Pericardium fibroblast (primary cell): ENCODE measurements around the gene GALP. TPM values are rescaled to one million over a fixed set of nuclear protein-coding genes. Genes with fewer than 3 reads are reported as not detected.

Experiments
- total RNA-seq: library from RNA; depleted of rRNA; stranded (reverse); fragments of >200 nt; gene quantifications from 2 replicates; pipeline ENCODE4 v1.2.3, GENCODE V29; 2015

Gene GALP
- not detected in 2 replicates for total RNA-seq

DNA sequence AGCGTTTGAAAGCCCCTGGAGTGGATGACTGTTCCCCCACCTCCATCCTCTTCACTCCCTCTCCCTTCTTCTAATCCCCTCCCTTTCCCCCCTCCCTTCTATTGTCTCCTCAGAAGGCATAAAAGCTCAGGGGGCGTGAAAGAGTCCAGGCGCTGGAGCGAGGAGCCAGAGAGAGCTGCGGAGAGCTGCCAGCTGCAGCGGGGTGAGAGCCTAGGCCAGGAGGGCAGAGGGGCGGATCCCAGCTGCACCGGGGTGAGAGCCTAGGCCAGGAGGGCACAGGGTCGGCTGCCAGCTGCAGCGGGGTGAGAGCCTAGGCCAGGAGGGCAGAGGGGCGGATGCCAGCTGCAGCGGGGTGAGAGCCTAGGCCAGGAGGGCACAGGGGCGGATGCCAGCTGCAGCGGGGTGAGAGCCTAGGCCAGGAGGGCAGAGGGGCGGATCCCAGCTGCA is at the start of gene GALP:
GALP (plus strand) TSS at position 148 of the 447 bp plus-strand sequence. CDS start 1,101 bp downstream, outside the sequence.

DNA sequence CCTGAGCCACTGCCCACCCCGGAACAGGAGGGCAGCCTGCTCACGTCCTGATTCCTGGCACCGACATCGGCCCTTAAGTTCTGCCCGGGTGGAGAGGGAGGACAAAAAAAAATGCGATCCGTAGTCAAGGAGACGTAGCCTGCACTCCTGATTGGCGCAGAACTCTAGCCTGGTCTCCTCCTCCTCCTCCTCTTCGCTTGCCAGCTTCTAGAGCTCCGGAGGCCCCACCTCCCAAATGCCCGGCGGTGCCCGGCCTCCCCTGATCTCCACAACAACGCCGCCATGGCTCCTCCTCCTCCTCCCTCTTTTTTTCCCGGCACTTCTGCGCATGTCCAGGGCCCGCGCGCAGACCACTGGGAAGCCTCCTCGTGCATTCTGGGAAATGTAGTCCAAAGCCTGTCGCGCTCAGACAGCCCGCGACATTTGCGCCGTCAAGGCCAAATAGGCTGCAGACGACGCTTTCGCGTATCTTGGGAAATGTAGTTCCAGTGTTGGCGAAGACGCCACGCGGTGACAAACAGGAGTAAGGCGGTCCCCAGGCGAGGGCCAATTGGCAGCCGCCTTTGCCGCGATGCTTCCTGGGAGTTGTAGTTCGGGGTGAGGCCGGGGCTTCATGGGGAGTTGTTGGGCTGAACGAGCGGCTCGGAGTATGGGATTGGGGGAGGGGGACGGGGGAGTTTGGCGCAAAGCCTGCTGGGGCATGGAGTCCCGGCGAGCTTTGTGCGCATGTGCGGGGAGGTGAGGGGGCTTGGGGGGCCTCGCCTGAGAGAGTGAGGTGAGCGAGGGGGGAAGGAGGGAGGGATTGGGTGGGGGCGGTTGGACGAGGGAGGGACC is 35.0 kb upstream of the GALP start, which contains the start of gene ZNF444:
ZNF444 (plus strand) TSS at position 705 of the 834 bp plus-strand sequence. CDS start 5,625 bp downstream, outside the sequence.

DNA sequence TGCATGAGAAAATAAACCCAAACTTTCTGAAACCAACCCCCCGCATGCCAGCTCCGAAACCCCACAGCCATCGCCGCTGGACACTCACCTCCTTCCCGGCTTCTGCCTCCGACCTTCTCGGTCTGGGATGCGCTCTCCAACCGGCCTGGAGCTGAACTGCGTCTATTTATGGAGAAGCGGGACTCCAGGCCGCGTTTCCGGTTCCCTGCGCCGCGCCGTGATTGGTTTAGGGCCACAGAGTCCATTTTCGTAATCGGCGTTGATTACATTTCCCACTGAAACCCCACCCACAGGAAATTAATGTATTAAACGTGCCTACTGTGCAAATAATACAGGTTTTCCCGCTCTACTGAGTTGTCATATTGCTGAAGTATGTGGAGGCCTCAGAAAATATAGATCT is 21.8 kb downstream of the GALP start, which contains the start of gene ZSCAN5B:
ZSCAN5B (minus strand) TSS at position 138 of the 400 bp plus-strand sequence. CDS start 4,731 bp downstream, outside the sequence.

DNA sequence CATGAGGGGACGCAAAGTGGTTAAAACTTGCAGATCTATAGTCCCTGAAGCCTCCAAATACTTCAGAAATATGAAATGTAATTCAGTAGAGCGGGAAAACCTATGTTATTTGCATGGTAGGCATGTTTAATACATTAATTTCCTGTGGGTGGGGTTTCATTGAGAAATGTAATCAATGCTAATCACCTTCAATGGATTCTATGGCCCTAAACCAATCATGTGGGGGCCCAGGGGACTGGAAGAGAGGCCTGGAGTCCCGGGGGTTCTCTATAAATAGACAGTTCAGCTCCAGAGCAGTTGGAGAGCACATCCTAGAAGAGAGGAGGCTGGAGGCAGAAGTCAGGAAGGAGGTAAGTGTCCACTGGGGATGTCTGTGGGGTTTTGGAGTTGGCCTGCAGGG is 26.2 kb downstream of the GALP start, which contains the start of gene ZSCAN5C:
ZSCAN5C (plus strand) TSS at position 301 of the 400 bp plus-strand sequence. CDS start 3,641 bp downstream, outside the sequence.

Other genes with a start within 250 kb of the GALP start
- gene NLRP13, start 243.7 kb upstream of the GALP start, total RNA-seq, result not detected in 2 replicates
- not detected in 2 replicates for gene NLRP8, start 228.2 kb upstream of the GALP start, total RNA-seq
- gene NLRP5, start 189.2 kb upstream of the GALP start, total RNA-seq, result not detected in 2 replicates
- 21.4 and 25.0 TPM in 2 replicates for gene ZNF787, start 54.7 kb upstream of the GALP start, total RNA-seq
- gene ZNF444, start 34.7 kb upstream of the GALP start, total RNA-seq, result 29.9 and 40.0 TPM in 2 replicates
- gene ZSCAN5B, start 21.8 kb downstream of the GALP start, total RNA-seq, result not detected in 2 replicates
- gene ZSCAN5C, start 26.3 kb downstream of the GALP start, total RNA-seq, result not detected in 2 replicates
- not detected in 2 replicates for gene EDDM13, start 96.7 kb downstream of the GALP start, total RNA-seq
- 1.6 and 4.4 TPM in 2 replicates for gene ZSCAN5A, start 138.8 kb downstream of the GALP start, total RNA-seq
- gene ZNF582, start 217.5 kb downstream of the GALP start, total RNA-seq, result 3.6 and 4.3 TPM in 2 replicates
- 3.1 and 3.4 TPM in 2 replicates for gene ZNF583, start 228.3 kb downstream of the GALP start, total RNA-seq